Inflammatory macrophage treated with lipopolysaccharide for 4 hours (primary cell): Measurements from ENCODE around the gene RNF11.

Experiments
- DNase-seq: peaks from one replicate; pipeline ENCODE4 v3.0.0-alpha.2; 2020

RNF11 gene

GRCh38 chr1:51298322-51298705 is 62.2 kb downstream of the RNF11 start:
- DNase-seq, result no peak

GRCh38 chr1:51299185-51299885 is 63.3 kb downstream of the RNF11 start:
- DNase-seq, result no peak

DNA sequence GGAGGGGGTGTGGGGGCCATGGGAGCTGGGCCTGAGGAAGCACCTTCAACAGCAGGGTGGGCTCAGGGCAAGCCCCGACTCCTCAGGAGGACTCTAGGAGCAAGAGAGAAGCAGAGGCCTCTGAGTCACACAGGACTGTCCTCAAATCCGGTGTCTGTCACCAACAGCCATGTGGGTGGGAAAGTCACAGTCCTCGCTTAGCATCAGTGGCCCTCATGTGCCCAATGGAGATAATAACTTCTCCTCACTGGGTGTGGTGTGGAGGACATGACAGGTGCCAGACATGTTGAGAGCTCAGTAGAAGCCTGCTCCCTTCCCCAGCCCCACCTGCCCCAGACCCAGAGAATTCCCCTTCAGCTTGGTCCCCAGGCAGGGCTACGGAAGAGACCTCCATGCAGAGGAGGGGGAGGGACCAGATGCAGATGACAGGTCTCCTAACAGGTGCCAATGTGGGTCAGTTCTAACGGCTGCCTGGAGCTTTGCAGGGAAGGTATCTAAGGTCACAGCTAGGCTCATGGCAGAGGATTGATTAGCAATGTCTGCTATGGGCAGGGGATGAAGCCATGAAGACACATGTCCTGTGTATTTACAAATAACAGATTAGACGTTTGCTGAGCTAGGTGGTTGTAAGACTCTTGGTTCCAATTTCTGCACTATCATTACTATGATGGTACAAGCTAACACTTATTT is 64.1 kb downstream of the RNF11 start:
- peak; percentile 27 for DNase-seq

DNA sequence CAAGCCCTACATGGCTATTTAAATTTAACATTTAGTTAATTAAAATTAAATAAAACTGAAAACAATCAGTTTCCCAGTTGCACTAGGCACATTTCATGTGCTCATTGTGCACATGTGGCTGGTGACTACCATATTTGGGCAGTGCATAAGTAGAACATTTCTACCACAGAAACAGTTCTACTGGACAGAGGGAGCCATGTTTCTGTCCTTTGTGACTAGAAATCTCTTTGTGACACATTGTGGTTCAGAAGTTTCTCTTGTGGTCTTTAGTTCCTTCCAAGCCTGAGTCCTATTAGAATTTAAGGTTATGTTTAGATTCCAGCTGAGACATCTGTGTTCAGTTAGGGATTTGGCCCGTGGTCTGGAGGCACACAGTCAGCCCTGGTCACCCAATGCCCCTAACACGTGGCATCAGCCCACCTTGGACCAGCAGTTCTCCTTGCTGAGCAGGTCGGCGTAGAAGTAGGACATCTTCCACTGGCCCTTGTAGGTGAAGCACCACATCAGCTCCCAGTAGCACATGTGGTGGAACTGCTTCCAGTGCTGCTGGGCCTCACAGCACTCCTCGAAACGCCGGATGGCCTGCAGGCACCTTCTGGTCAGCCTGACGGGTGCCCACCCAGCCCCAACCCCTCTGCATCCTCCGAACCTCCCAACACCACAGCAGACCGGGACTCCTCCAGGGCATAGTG is 65.2 kb downstream of the RNF11 start:
- DNase-seq, result no peak

- DNase-seq, result no peak
These were observed 65.7 kb downstream of the RNF11 start for GRCh38 chr1:51301844-51302162.

DNA sequence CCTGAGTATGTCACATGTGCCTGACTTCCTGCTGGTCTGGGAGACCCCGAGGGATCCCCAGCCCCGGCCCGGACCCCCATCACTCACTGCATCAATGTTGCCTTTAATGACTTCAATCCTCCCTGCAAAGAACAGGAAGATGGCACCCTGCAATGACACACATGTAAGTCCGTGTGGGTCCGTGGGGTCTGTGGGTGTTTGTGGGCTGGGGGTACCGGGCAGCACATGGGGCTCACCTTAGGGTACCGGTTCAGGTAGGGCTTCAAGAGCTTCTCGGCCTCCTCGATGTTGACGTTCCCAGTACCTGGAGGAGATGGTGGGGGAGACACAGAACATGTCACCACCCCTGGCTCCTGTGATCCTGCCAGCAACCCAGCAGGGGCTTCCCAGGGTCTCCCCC is 66.2 kb downstream of the RNF11 start:
- no peak for DNase-seq

DNA sequence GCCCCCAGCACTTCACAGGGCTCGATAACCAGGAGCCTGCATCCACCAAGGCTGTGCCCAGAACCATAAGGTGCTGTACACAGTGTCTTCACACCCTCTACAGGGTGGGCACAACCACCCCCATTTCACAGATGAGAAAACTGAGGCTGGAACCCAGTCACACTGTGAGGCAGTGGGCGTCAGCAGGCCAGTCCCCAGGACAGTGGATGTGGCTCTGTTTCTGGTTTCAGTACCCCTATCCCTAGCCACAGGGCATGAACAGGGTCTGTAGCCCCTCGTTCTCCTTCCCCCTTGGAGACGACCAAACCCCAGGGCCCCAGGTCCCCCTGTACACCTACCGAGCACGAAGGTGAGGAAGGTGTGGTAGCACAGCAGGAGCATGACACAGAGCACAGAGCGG is 66.7 kb downstream of the RNF11 start:
- DNase-seq, result no peak

DNA sequence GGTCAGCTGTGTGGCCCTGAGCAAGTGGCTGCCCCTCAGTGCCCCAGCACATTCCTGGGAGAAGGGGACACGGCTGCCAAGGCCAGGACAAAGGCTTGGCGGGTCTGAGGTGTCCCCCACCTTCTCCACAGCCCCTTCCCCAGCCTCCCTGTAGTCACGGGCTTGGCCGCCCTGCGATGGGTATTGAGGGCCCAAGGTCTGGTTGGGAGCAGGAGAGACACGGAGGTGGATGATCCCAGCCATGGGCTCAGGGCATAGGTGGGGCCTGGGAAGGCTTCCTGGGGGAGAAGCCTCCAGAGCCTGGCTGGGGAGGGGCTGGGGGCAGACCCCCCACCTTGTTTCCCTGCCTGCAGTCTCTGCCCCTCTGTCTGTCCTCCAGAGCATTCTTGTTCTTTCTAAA is 67.2 kb downstream of the RNF11 start:
- DNase-seq, result no peak

DNA sequence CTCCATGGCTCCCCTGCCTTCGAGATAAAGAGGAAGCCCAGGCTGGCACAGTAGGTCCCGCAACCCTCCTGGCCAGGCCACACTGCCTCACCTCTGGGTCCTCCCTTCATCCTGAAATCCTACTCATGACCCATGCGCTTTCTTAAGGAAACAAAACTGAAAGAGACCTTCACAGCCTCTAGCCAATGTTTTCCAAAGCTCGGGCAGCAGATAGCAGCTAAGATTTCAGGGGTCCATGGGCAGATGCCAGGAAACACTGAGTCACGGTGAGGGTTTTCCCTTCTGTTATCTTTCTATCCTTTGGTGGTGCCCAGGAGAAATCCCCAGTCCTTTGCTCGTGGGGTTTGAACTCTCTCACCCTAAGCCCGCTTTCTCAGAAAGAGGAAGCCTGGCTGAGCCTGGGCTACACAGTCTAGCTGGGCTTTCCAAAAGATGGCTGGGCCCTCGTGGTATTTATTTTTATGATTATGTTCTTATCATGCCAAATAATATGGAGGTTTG is 67.7 kb downstream of the RNF11 start:
- peak; percentile 89 for DNase-seq

- DNase-seq, result no peak
These were observed 68.3 kb downstream of the RNF11 start for GRCh38 chr1:51304360-51304759.

GRCh38 chr1:51305371-51305823 is 69.3 kb downstream of the RNF11 start:
- no peak for DNase-seq

DNA sequence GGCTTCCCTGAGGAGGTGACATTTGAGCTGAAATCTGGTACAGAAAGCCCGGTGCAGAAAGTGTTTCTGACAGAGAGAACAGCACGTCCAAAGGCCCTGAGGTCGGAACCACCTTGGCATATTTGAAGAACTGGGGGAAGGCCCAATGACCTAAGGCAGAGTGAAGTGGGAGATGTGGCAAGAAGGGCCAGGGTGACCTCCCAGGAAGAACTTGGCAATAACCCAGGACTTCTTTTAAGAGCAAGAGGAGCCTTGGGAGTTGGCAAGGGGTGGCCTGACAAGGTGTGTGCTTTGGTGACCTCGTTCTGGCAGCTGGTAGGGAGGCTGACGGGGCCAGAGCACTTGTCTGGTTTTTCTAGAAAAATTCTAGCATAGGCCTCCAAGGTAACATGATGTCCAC is 70.9 kb downstream of the RNF11 start:
- DNase-seq, result no peak

- DNase-seq, result no peak
These were observed 72.6 kb downstream of the RNF11 start for GRCh38 chr1:51308636-51309035.

DNA sequence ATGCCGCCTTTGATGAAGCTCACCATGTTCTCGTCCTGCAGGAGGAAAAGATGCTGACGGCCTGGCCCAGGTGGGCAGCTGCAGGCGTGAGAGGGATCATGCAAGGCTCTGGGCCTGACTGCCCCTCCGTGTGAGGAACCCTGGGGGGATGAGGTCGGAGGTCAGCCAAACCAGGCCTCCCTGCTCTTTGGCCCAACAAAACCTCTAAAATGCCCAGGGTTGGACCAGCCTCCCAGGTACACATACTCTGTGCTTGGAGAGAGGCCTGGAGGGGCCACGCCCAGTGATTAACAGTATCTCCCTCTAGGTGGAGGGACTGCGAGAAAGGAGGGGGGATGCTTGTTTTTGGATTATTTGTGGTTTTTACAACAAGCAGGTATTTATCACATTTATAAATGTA is 73.2 kb downstream of the RNF11 start:
- no peak for DNase-seq

DNA sequence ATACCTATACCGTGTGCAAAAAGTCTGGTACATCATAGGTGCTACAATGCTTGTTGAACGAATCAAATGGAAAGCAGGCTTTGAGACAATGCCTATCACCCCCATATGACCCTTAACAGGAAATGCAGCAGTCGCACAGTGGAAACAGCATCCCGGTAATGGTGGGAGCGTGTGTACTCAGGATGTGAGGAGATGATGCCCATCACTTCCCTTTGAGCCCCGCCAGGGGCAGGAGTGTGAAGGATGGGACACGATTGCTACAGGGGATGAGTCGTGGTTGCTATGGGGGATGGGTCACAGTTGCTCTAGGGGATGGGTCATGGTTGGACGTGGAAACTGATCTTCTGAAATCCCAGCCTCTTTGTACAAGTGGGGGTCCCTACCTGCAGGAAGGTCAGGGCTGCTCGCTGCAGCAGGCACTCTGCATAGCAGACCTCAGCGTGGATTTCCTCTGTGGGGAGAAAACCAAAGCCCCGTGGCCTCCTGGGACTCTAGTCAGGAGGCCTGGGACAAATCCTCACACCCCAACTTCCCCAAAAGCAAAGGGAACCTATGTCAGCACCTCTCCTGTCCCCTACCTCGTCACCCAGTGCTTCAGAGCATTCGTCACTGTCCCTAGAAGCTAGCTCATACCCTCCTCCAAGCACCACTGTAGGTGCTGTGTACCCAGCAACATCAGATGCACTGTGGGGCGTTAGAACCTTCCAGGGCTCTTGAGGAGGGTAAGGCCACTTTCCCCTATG is 75.0 kb downstream of the RNF11 start:
- no peak for DNase-seq

GRCh38 chr1:51311826-51312225 is 75.8 kb downstream of the RNF11 start:
- no peak for DNase-seq

DNA sequence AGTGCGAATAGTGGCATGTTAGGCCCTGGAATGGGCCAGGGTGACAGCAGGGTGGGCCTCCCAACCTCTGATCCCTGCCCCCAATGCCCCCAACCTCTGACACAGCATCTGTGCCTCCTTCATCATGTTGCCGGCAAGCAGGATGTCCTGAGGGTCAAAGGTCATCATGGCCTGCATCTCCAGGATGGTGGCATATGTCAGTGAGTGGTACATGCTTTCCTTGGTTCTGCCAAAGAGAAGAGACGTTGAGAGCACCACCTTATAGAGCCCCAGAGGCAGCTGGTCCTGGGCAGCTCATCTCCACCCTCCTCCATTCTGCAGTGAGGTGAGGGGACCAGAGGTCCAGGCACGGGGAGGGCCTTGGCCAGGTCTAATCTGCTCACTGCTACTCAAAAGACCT is 76.6 kb downstream of the RNF11 start:
- no peak for DNase-seq

DNA sequence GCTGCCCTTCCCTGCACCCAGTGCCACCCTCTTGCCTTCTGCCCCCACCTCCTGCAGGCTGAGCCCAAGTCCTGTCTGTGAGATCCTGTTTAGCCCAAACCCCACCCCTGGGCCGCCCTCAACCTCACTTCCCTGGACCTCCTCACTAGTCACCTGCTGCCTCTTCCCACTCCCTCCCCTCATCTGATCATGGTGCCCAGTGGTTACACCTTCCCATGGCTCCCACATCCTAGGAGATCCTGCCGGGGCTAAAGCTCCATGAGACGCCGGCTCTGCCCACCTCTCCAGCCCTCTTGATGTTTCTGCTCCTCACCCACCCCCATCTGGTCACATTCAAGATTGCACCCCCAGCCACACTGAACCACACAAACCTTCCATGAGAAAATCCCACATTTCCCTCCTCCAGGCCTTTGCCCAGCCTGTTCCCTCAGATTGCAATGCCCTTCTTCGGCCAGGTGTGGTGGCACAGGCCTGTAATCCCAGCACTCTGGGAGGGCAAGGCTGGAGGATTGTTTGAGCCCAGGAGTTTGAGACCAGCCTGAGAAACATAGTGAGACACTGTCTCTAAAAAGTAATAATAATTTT is 77.3 kb downstream of the RNF11 start:
- no peak for DNase-seq

- DNase-seq, result no peak
These were observed 78.1 kb downstream of the RNF11 start for GRCh38 chr1:51313961-51314777.

- DNase-seq, result no peak
These were observed 78.9 kb downstream of the RNF11 start for GRCh38 chr1:51314974-51315373.

GRCh38 chr1:51316113-51316845 is 80.2 kb downstream of the RNF11 start:
- DNase-seq, result no peak

DNA sequence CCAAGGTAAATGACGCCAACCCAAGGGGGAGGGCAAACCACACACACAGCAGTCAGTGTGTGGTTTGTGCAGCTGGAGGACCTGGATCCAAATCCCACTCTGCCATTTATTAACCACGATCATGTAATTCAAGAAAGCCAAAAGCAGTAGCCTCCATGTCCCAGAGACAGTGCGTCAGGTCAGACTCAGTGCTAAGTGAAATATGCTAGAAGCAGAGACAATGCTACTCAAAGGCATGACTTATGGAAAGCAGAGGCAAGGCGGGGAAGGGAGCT is 80.7 kb downstream of the RNF11 start:
- no peak for DNase-seq
